ENCODE data around the gene DPP6. TPM values are rescaled to one million over a fixed set of nuclear protein-coding genes. Genes with fewer than 3 reads are reported as not detected.

DPP6 gene
- total RNA-seq, 1 experiment from 2014 or later = 1.1 TPM

- Histone ChIP-seq H3K36me3 (replicated peaks; ENCODE audit: control insufficient read depth, insufficient read depth, low read length) (no peaks in the 10 kb centered on the region), H3K4me3 (ENCODE audit: insufficient read depth, low read depth, low read length) (no peak overlapping the region), H3K27me3 (ENCODE audit: control insufficient read depth, insufficient read depth, low read length) (no peaks in the 10 kb centered on the region)
- no peak for DNase-seq
Observed at GRCh38 chr7:154721086-154721485, 668.9 kb downstream of the DPP6 start.

GRCh38 chr7:154726368-154726767 is 674.2 kb downstream of the DPP6 start:
- DNase-seq = no peak
- Histone ChIP-seq H3K36me3 (replicated peaks; ENCODE audit: control insufficient read depth, insufficient read depth, low read length) (no peaks in the 10 kb centered on the region), H3K4me3 (ENCODE audit: insufficient read depth, low read depth, low read length) (no peak overlapping the region), H3K27me3 (ENCODE audit: control insufficient read depth, insufficient read depth, low read length) (no peaks in the 10 kb centered on the region)

- Histone ChIP-seq H3K4me3 (ENCODE audit: insufficient read depth, low read depth, low read length) (no peak overlapping the region), H3K27me3 (ENCODE audit: control insufficient read depth, insufficient read depth, low read length) (no peaks in the 10 kb centered on the region), H3K36me3 (replicated peaks; ENCODE audit: control insufficient read depth, insufficient read depth, low read length) (no peaks in the 10 kb centered on the region)
- no peak for DNase-seq
Observed at GRCh38 chr7:154729056-154729455, 676.9 kb downstream of the DPP6 start.

GRCh38 chr7:154735766-154736165 is 683.6 kb downstream of the DPP6 start:
- DNase-seq = no peak
- Histone ChIP-seq H3K36me3 (replicated peaks; ENCODE audit: control insufficient read depth, insufficient read depth, low read length) (no peaks in the 10 kb centered on the region), H3K27me3 (ENCODE audit: control insufficient read depth, insufficient read depth, low read length) (no peaks in the 10 kb centered on the region)

GRCh38 chr7:154736389-154736788 is 684.2 kb downstream of the DPP6 start:
- no peak for DNase-seq
- Histone ChIP-seq H3K36me3 (replicated peaks; ENCODE audit: control insufficient read depth, insufficient read depth, low read length) (no peaks in the 10 kb centered on the region), H3K27me3 (ENCODE audit: control insufficient read depth, insufficient read depth, low read length) (no peaks in the 10 kb centered on the region), H3K4me3 (ENCODE audit: insufficient read depth, low read depth, low read length) (no peak overlapping the region)

More at GRCh38 chr7:154735766-154736165, 683.6 kb downstream of the DPP6 start:
- no peak overlapping the region for H3K4me3 ChIP-seq (ENCODE audit: insufficient read depth, low read depth, low read length)

GRCh38 chr7:154738216-154738615 is 686.0 kb downstream of the DPP6 start:
- DNase-seq = no peak
- H3K36me3 ChIP-seq (replicated peaks; ENCODE audit: control insufficient read depth, insufficient read depth, low read length) = no peaks in the 10 kb centered on the region
- no peaks in the 10 kb centered on the region for H3K27me3 ChIP-seq (ENCODE audit: control insufficient read depth, insufficient read depth, low read length)
- no peak overlapping the region for H3K4me3 ChIP-seq (ENCODE audit: insufficient read depth, low read depth, low read length)

- DNase-seq = no peak
- no peaks in the 10 kb centered on the region for H3K27me3 ChIP-seq (ENCODE audit: control insufficient read depth, insufficient read depth, low read length)
- no peaks in the 10 kb centered on the region for H3K36me3 ChIP-seq (replicated peaks; ENCODE audit: control insufficient read depth, insufficient read depth, low read length)
- H3K4me3 ChIP-seq (ENCODE audit: insufficient read depth, low read depth, low read length) = no peak overlapping the region
Observed at GRCh38 chr7:154741131-154741530, 688.9 kb downstream of the DPP6 start.

- H3K36me3 ChIP-seq (replicated peaks; ENCODE audit: control insufficient read depth, insufficient read depth, low read length) = no peaks in the 10 kb centered on the region
- DNase-seq = no peak
- H3K27me3 ChIP-seq (ENCODE audit: control insufficient read depth, insufficient read depth, low read length) = no peaks in the 10 kb centered on the region
Observed at GRCh38 chr7:154743206-154743605, 691.0 kb downstream of the DPP6 start.

GRCh38 chr7:154744256-154744860 is 692.2 kb downstream of the DPP6 start:
- Histone ChIP-seq H3K4me3 (ENCODE audit: insufficient read depth, low read depth, low read length) (no peak overlapping the region), H3K36me3 (replicated peaks; ENCODE audit: control insufficient read depth, insufficient read depth, low read length) (no peaks in the 10 kb centered on the region), H3K27me3 (ENCODE audit: control insufficient read depth, insufficient read depth, low read length) (no peaks in the 10 kb centered on the region)
- peak; percentile 92 for DNase-seq

More at GRCh38 chr7:154743206-154743605, 691.0 kb downstream of the DPP6 start:
- H3K4me3 ChIP-seq (ENCODE audit: insufficient read depth, low read depth, low read length) = no peak overlapping the region

- no peak for DNase-seq
- Histone ChIP-seq H3K4me3 (ENCODE audit: insufficient read depth, low read depth, low read length) (no peak overlapping the region), H3K36me3 (replicated peaks; ENCODE audit: control insufficient read depth, insufficient read depth, low read length) (no peaks in the 10 kb centered on the region), H3K27me3 (ENCODE audit: control insufficient read depth, insufficient read depth, low read length) (peaks cover under 1% of the 10 kb centered on the region; the same call in 1 of the 2 replicates)
Observed at GRCh38 chr7:154744861-154745258, 692.7 kb downstream of the DPP6 start.

GRCh38 chr7:154746571-154747360 is 694.6 kb downstream of the DPP6 start:
- Histone ChIP-seq H3K36me3 (replicated peaks; ENCODE audit: control insufficient read depth, insufficient read depth, low read length) (no peaks in the 10 kb centered on the region), H3K27me3 (ENCODE audit: control insufficient read depth, insufficient read depth, low read length) (peaks cover 3% of the 10 kb centered on the region), H3K4me3 (ENCODE audit: insufficient read depth, low read depth, low read length) (no peak overlapping the region)
- DNase-seq = no peak

- no peak for DNase-seq
- Histone ChIP-seq H3K36me3 (replicated peaks; ENCODE audit: control insufficient read depth, insufficient read depth, low read length) (no peaks in the 10 kb centered on the region), H3K27me3 (ENCODE audit: control insufficient read depth, insufficient read depth, low read length) (peaks cover 3% of the 10 kb centered on the region), H3K4me3 (ENCODE audit: insufficient read depth, low read depth, low read length) (no peak overlapping the region)
Observed at GRCh38 chr7:154748089-154748786, 696.0 kb downstream of the DPP6 start.

- H3K27me3 ChIP-seq (ENCODE audit: control insufficient read depth, insufficient read depth, low read length) = peaks cover 3% of the 10 kb centered on the region
- no peaks in the 10 kb centered on the region for H3K36me3 ChIP-seq (replicated peaks; ENCODE audit: control insufficient read depth, insufficient read depth, low read length)
- H3K4me3 ChIP-seq (ENCODE audit: insufficient read depth, low read depth, low read length) = no peak overlapping the region; the same call in 1 of the 2 replicates
- peak; percentile 44 for DNase-seq
Observed at GRCh38 chr7:154750353-154750801, 698.2 kb downstream of the DPP6 start.

GRCh38 chr7:154753226-154753625 is 701.0 kb downstream of the DPP6 start:
- Histone ChIP-seq H3K36me3 (replicated peaks; ENCODE audit: control insufficient read depth, insufficient read depth, low read length) (no peaks in the 10 kb centered on the region), H3K4me3 (ENCODE audit: insufficient read depth, low read depth, low read length) (no peak overlapping the region), H3K27me3 (ENCODE audit: control insufficient read depth, insufficient read depth, low read length) (peaks cover 3% of the 10 kb centered on the region)
- no peak for DNase-seq

- Histone ChIP-seq H3K36me3 (replicated peaks; ENCODE audit: control insufficient read depth, insufficient read depth, low read length) (no peaks in the 10 kb centered on the region), H3K4me3 (ENCODE audit: insufficient read depth, low read depth, low read length) (no peak overlapping the region), H3K27me3 (ENCODE audit: control insufficient read depth, insufficient read depth, low read length) (no peaks in the 10 kb centered on the region)
- DNase-seq = no peak
Observed at GRCh38 chr7:154757756-154758155, 705.6 kb downstream of the DPP6 start.
